Measurements from ENCODE around the gene PIEZO2.
"Not testable (repeated sequence)": the region's sequence is repeated elsewhere in the genome, so short reads cannot be mapped to it uniquely, and the experiment has no call there.

PIEZO2 gene

GRCh38 chr18:11148680-11149440 lies 509 bp downstream of the PIEZO2 start:
- DNase-seq (ENCODE audit: low read depth) = no peak

DNA sequence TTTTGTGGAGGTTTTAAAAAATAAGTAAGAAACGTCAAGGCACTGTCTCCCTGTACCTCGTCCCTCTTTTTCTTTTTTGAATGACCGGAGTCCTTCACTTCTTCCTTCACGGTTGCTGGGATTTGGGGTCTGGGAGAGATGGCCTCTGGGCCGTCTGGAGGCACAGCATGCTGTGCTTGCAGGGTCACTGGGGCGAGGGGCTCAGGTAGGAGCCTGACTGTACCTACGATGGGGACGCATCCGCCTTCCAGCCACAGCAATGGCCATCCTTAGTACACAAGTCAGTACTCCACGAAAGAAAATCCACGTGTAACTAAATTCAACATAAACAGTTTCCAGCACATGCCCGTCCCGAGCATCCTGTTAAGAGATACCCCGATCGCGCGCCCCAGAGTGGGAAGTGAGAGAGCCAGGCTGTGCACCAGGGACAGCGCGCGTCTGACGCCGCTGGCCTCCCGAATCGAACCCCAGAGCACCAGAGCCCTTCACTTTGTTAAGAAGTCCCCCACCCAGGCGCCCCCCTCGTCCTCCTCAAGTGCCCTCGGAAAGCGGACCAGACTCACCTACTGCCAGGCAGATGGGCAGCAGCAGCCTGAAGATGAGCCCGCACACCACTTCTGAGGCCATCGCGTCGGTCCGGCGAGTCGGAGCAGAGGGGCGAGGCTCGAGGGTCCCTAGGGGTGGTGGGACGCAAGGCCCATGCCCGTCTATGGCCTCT lies 1.2 kb downstream of the PIEZO2 start:
- no peak for DNase-seq (ENCODE audit: low read depth)

- DNase-seq (ENCODE audit: low read depth) = no peak
These were observed 1.9 kb downstream of the PIEZO2 start for GRCh38 chr18:11147371-11147951.

GRCh38 chr18:11146947-11147345 lies 2.4 kb downstream of the PIEZO2 start:
- DNase-seq (ENCODE audit: low read depth) = no peak

DNA sequence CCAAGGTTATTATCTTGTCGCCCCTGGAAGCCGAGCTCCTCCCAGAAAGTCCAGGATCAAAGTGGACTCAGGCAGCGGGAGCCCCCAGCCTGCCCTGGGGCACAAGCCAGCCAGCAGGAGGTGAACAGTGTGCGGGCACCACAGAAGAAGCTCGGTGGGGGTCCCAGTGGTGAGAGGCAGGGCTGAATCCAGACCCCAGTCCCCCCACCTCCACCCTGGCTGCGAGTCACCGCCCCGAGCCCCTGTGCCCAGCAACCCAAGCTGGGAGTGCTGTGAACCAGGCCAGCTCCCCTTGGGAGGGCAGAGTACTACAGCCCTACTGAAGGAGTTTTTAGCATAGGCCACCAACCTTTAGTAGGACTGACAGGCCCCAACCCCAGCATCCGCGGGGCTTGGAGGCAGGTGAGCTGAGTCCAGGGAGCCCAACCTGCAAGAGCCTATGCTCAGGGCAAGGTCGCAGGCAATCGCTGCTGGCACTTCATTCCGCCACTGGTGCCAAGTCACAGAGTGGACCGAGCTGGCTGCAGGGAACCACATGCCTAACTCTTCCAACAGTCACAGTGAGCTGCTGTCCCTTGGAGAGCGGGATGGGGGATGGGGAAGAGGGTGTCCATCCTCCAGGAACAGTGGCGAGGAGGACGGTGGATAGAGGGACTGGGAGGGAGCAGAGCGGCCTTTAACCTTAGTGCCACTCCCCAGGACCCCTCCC lies 3.0 kb downstream of the PIEZO2 start:
- no peak for DNase-seq (ENCODE audit: low read depth)

DNA sequence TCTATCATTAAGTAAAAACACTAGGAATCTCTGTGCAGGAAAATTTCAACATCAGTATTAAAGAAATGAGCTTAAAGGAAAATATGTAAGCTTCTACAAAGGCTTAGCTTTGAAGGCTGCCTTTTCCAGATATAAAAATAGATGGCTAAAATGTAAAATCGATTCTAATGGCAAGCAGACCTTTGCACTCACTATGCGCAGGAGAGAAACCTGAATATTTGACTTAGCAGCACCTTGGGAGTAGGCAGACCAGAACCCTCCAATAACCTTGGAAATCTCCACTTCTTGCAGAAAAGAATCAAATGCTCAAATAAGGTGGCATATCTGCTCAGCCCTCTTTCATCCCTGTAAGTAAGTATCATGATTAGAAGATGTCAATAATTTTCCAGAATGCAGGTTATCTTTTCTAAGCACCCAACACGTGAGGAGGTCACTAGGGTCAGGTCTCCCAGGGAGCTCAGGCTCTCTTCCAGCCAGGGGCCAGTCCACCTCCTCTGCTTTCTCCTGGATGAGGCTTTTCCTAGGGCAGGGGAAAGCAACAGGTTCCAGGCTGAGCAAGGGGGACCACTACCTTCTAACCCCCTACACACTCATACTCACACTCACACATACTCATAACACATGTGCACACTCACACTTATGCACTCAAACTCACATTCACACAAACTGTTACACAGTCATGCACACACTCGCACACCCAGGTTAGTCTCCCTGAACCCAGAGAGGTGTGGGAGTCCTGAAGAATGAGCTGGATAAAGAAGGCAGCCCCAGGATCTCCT lies 3.8 kb downstream of the PIEZO2 start:
- no peak for DNase-seq (ENCODE audit: low read depth)

GRCh38 chr18:11137400-11137799 lies 12.0 kb downstream of the PIEZO2 start:
- DNase-seq (ENCODE audit: low read depth) = no peak

DNA sequence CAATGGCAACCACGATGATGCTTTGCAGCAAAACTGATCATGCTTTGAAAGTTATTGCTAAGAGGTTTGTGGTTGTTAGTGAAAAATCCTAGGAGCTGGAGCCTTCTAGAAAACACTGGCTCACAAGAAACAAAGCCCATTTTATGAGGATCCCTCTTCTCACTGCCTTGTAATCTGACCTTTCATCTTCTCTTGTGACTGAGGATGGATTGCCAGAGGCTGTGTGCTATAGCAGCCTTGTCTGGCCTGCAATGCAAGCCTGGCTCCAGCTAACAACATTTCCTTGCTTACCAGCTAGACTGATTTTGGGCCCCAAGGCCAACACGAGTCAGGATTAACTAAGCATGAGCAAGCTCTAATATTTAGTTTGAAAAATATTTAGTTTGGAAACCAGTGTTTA lies 13.1 kb downstream of the PIEZO2 start:
- DNase-seq (ENCODE audit: low read depth) = no peak

DNA sequence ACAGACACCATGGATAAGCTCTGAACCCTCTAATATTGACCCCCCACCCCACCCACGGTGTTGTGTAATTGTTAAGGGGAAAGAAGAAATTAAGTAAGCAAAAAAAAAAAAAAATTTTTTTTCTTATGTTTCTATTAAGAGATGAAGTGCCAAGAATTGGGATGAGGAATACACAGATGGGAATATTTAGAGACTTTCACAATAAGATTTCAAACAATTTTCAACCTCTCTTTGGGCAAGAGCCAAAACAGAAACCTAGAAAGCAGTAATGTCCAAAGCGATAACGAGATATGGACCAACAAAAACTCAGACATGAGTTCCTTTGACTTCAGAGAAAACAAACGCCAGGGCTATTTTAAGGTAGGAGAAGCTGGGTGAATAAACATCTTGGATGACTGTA lies 14.4 kb downstream of the PIEZO2 start:
- no peak for DNase-seq (ENCODE audit: low read depth)

GRCh38 chr18:11129059-11129458 lies 20.3 kb downstream of the PIEZO2 start:
- DNase-seq (ENCODE audit: low read depth) = not testable (repeated sequence)

- DNase-seq (ENCODE audit: low read depth) = no peak
These were observed 23.7 kb downstream of the PIEZO2 start for GRCh38 chr18:11125492-11126315.

GRCh38 chr18:11124054-11124453 lies 25.3 kb downstream of the PIEZO2 start:
- DNase-seq (ENCODE audit: low read depth) = no peak

GRCh38 chr18:11121443-11121849 lies 27.9 kb downstream of the PIEZO2 start:
- DNase-seq (ENCODE audit: low read depth) = no peak

- no peak for DNase-seq (ENCODE audit: low read depth)
These were observed 29.3 kb downstream of the PIEZO2 start for GRCh38 chr18:11119959-11120587.

- no peak for DNase-seq (ENCODE audit: low read depth)
These were observed 29.8 kb downstream of the PIEZO2 start for GRCh38 chr18:11119550-11119949.

DNA sequence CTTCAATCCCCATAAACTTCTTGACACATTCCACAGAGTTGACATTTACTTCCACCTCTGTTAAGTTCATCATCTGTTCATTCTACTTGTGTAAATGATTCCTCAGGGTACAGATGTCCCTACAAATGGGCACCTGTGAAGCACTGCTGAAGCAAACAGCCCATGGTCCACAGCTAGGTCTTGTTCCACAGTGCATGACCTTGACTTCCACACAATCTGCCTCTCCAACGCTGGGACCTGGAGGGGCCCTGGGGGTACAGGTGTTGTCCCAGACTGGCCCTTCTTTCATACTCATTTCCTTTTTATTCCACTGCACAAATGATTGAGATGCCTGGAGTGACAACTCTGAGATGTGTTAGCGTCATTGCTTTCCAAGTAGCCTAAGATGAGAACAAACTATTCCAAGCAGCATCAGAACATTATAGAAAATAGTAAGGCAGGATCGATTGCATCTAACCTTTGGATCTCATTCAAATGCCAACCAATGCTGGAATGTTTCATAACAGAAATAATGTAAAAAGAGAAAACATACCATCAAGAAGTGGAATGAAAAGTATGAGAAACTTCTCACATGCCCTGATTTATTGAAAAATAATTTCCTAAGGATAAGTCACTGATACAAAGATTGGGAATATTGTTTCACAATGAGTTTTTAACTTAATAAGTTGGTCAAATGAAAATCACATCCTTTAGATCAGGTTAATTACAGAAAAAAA lies 31.2 kb downstream of the PIEZO2 start:
- DNase-seq (ENCODE audit: low read depth) = no peak

DNA sequence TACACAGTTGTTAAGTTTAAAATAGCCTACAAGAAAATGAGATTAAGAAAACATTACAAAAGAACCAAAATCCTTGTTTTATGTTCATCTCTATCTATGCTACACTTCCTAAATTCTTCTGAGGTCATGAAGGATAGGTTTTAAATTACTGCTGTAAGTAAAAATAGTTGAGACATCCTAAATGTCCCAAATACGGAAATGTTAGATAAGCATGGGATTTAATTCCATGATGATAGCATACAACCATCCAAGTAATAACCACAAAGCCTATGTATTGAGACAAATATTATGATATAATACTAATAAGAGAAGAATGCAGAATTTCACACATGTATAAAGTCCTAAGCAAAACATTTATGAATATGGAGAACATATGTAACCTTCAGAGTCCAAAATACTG lies 34.1 kb downstream of the PIEZO2 start:
- DNase-seq (ENCODE audit: low read depth) = no peak

DNA sequence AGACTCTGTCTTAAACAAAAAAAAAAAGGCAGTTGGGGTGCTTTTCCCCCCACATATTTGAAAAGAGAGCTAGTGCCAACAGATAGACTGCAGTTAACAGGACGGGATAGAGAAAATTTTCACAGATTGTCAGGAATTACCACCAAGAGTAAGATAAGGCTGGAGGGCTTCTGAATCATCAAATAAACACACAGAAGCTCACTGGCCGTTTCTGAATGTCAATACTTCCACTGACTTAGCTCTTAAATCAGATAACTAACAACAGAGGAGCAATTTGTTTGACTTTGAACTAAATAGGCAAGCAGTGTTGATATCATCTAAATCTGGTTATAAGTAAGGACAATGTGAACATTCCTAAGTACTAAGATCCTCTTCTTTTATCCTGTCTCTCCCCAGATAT lies 34.7 kb downstream of the PIEZO2 start:
- DNase-seq (ENCODE audit: low read depth) = no peak

- no peak for DNase-seq (ENCODE audit: low read depth)
These were observed 35.4 kb downstream of the PIEZO2 start for GRCh38 chr18:11113937-11114336.

- DNase-seq (ENCODE audit: low read depth) = no peak
These were observed 36.3 kb downstream of the PIEZO2 start for GRCh38 chr18:11113046-11113548.

Data from stimulated activated CD8-positive, alpha-beta memory T cell treated with anti-CD3 and anti-CD28 coated beads, Interleukin-12 subunit alpha, Interleukin-12 subunit beta, amount 100 ng/mL, for 4 hours (primary cell).